K562 (cell line): Measurements from ENCODE around the gene MMP19. TPM values are rescaled to one million over a fixed set of nuclear protein-coding genes. Genes with fewer than 3 reads are reported as not detected.
A peak's percentile ranks its signal among the peaks of the same experiment; 100 is the strongest.

Experiments
- ADNP ChIP-seq: fragments of 200-800 bp; sonication (Bioruptor generic); IDR thresholded peaks from 2 replicates; pipeline ENCODE4 v1.6.1; 2016; ENCODE audit warnings: missing genetic modification characterization, missing compliant biosample characterization
- ARID3B ChIP-seq: fragments of 250-450 bp; sonication (Bioruptor Pico); IDR thresholded peaks from 2 replicates; pipeline ENCODE4 v1.4.0; 2020; ENCODE audit warnings: borderline replicate concordance
- BRF2 ChIP-seq: IDR thresholded peaks from 3 replicates; pipeline ENCODE4 v1.6.1; 2011; ENCODE audit warnings: borderline replicate concordance, mild to moderate bottlenecking; ENCODE audit not compliant: insufficient read length, insufficient read depth
- CBX2 ChIP-seq: fragments of 200-600 bp; sonication (generic); IDR thresholded peaks from one replicate; pipeline ENCODE4 v1.6.1; 2012; ENCODE audit warnings: mild to moderate bottlenecking, low read length, inconsistent platforms; ENCODE audit not compliant: insufficient read depth, poor library complexity, severe bottlenecking
- CEBPG ChIP-seq, 3 experiments: fragments of 200-800 bp in 1 of 3; sonication (Bioruptor generic) in 1 of 3; sonication (generic) in 1 of 3; formaldehyde crosslinking in 1 of 3; IDR thresholded peaks in 2 of 3; conservative IDR thresholded peaks in 1 of 3; 2 replicates each; pipeline versions ENCODE4 v1.6.1 to v1.8.0; 2016 to 2022; ENCODE audit warnings: missing compliant biosample characterization in 2 of 3, missing genetic modification characterization in 2 of 3, mild to moderate bottlenecking in 1 of 3, missing genetic modification reagents in 1 of 3
- EP400 ChIP-seq: fragments of 450-650 bp; IDR thresholded peaks from 2 replicates; pipeline ENCODE4 v1.6.1; 2017; ENCODE audit warnings: antibody characterized with exemption, mild to moderate bottlenecking, moderate library complexity
- JUN ChIP-seq, 2 experiments: sonication (generic) in 1 of 2; formaldehyde crosslinking in 1 of 2; IDR thresholded peaks; 2 replicates each; pipeline versions ENCODE4 v1.6.1 to v1.8.0; 2012 to 2022; ENCODE audit warnings: borderline replicate concordance in 2 of 2, mild to moderate bottlenecking in 2 of 2, improper control_type of control experiment in 1 of 2, low read depth in 1 of 2, low read length in 1 of 2, missing genetic modification reagents in 1 of 2
- KHSRP ChIP-seq: fragments of 450-650 bp; IDR thresholded peaks from 2 replicates; pipeline ENCODE4 v1.6.1; 2017
- MYNN ChIP-seq, 2 experiments: sonication (generic); formaldehyde crosslinking in 1 of 2; IDR thresholded peaks; 2 replicates each; pipeline versions ENCODE4 v1.5.0 to v1.6.1; 2016 to 2020; ENCODE audit warnings: antibody characterized with exemption in 1 of 2, missing genetic modification reagents in 1 of 2
- NR0B1 ChIP-seq: fragments of 450-650 bp; IDR thresholded peaks from one replicate; pipeline ENCODE4 v1.6.1; 2018; ENCODE audit warnings: mild to moderate bottlenecking, moderate library complexity; ENCODE audit not compliant: partially characterized antibody
- RNF2 ChIP-seq: sonication (generic); IDR thresholded peaks from 2 replicates; pipeline ENCODE4 v1.6.1; 2016
- SMARCC2 ChIP-seq: fragments of 450-650 bp; IDR thresholded peaks from 2 replicates; pipeline ENCODE4 v1.6.1; 2017; ENCODE audit warnings: antibody characterized with exemption, moderate library complexity, mild to moderate bottlenecking, low read depth
- SRF ChIP-seq, 2 experiments: fragments of 250-450, 450-650 bp in 1 of 2; sonication (Bioruptor Pico) in 1 of 2; sonication (generic) in 1 of 2; formaldehyde crosslinking; IDR thresholded peaks; 2 replicates each; pipeline versions ENCODE4 v1.5.0 to v1.5.1; 2020 to 2022; ENCODE audit warnings: mild to moderate bottlenecking in 1 of 2, missing genetic modification reagents in 1 of 2
- TARDBP ChIP-seq: fragments of 450-650 bp; IDR thresholded peaks from 2 replicates; pipeline ENCODE4 v1.6.1; 2016
- THRA ChIP-seq: fragments of 450-650 bp; IDR thresholded peaks from 2 replicates; pipeline ENCODE4 v1.6.1; 2017; ENCODE audit warnings: mild to moderate bottlenecking, moderate library complexity
- ZBTB17 ChIP-seq: fragments of 450-650 bp; formaldehyde crosslinking; IDR thresholded peaks from 2 replicates; pipeline ENCODE4 v1.4.0; 2020; ENCODE audit warnings: mild to moderate bottlenecking
- ZNF354B ChIP-seq: fragments of 250-450 bp; sonication (Bioruptor Pico); IDR thresholded peaks from 2 replicates; pipeline ENCODE4 v1.4.0; 2020
- ZNF584 ChIP-seq: fragments of 200-800 bp; sonication (Bioruptor generic); IDR thresholded peaks from 2 replicates; pipeline ENCODE4 v1.6.1; 2016; ENCODE audit warnings: low read depth, mild to moderate bottlenecking, missing genetic modification characterization, missing compliant biosample characterization
- ZNF780A ChIP-seq: fragments of 250-450 bp; sonication (Bioruptor Pico); IDR thresholded peaks from 2 replicates; pipeline ENCODE4 v1.5.0; 2021; ENCODE audit warnings: mild to moderate bottlenecking
- polyA plus RNA-seq, 8 experiments: library from polyadenylated mRNA; depleted of rRNA in 4 of 8; stranded (reverse) in 5 of 8; unstranded in 3 of 8; fragments of >200 nt; fragmentation: Nextera tagmentation in 2 of 8; fragmentation: Illumina TruSeq in 1 of 8; extraction: Ambion mirVana in 2 of 8; extraction: Trizol in 1 of 8; gene quantifications; 2 replicates each; pipeline versions ENCODE4 v1.2.1 to v1.2.3, GENCODE V29; 2011 to 2014; ENCODE audit warnings: inconsistent platforms in 1 of 8, missing spikeins in 1 of 8
- total RNA-seq, 7 experiments: library from RNA; depleted of rRNA in 6 of 7; stranded (reverse); fragments of >200 nt in 6 of 7; fragmentation: Illumina TruSeq in 2 of 7; extraction: Trizol in 2 of 7; gene quantifications; 2 replicates each; pipeline versions ENCODE4 v1.2.1 to v1.2.3, GENCODE V29; 2011 to 2021; ENCODE audit warnings: low replicate concordance in 1 of 7
- TF ChIP-seq, protein P1 (sequence below): IDR thresholded peaks from 2 replicates; pipeline ENCODE4 v1.6.1; 2011; ENCODE audit not compliant: insufficient read length; ENCODE audit errors: extremely low read depth

MMP19 gene
- total and polyA plus RNA-seq, 9 of the 15 experiments (the other 6 are each of a cell fraction or from before 2014, with no cell fraction given): 0.14 to 1.6 (median 0.66) TPM

- TF ChIP-seq ARID3B (CRISPR knock-in tag) (no peak), CEBPG (CRISPR knock-in tag; IDR thresholded peaks at IDR 0.05) (no peak), CEBPG (tag; conservative IDR thresholded peaks at IDR 0.05 in 1 of 2, IDR thresholded peaks at IDR 0.05 in 1 of 2) (no peak), ADNP (no peak), RNF2 (no peak), BRF2 (no peak), THRA (no peak), SMARCC2 (no peak), TARDBP (no peak), MYNN (IDR thresholded peaks at IDR 0.05) (no peak), MYNN (CRISPR knock-in tag; IDR thresholded peaks at IDR 0.05) (no peak), ZNF584 (CRISPR knock-in tag) (no peak), ZBTB17 (no peak), ZNF354B (CRISPR knock-in tag) (no peak), KHSRP (no peak), SRF (CRISPR knock-in tag; IDR thresholded peaks at IDR 0.05) (0 out of 4 replicates have a peak, but pooled peaks of 1 of the 2 experiments have one; percentile 26), NR0B1 (no peak), ZNF780A (CRISPR knock-in tag) (no peak), JUN (IDR thresholded peaks at IDR 0.05; ENCODE audit: borderline replicate concordance, low read depth, low read length) (0 out of 2 replicates have a peak, but pooled peaks have one; percentile 34), JUN (CRISPR knock-in tag; IDR thresholded peaks at IDR 0.05; ENCODE audit: borderline replicate concordance) (no peak), CBX2 (no peak), EP400 (peak; percentile 13; the same call in 1 of the 2 replicates)
- TF ChIP-seq, protein P1, sequence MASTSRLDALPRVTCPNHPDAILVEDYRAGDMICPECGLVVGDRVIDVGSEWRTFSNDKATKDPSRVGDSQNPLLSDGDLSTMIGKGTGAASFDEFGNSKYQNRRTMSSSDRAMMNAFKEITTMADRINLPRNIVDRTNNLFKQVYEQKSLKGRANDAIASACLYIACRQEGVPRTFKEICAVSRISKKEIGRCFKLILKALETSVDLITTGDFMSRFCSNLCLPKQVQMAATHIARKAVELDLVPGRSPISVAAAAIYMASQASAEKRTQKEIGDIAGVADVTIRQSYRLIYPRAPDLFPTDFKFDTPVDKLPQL: no peak
Measured at GRCh38 chr12:55847603-55848291, 5.0 kb upstream of the MMP19 start (continued).
